Measurements from ENCODE around the gene WNT8A. TPM values are rescaled to one million over a fixed set of nuclear protein-coding genes. Genes with fewer than 3 reads are reported as not detected.

Gene WNT8A
- total RNA-seq, 4 donors from 2014 or later = not detected

- no peaks in the 10 kb centered on the region for H3K27me3 ChIP-seq
- H3K9me3 ChIP-seq = no peaks in the 10 kb centered on the region
- WGBS = 28% methylated on average over 5 of the region's 5 CpGs
- no peak overlapping the region for H3K27ac ChIP-seq
- TF ChIP-seq POLR2AphosphoS5 (IDR thresholded peaks at IDR 0.05) = no peak
- peak; percentile 65 to 75 for TF ChIP-seq CTCF (IDR thresholded peaks at IDR 0.05)
- TF ChIP-seq EP300 (IDR thresholded peaks at IDR 0.05) = no peak
- no peak for TF ChIP-seq POLR2A (IDR thresholded peaks at IDR 0.05)
- H3K36me3 ChIP-seq = no peaks in the 10 kb centered on the region
- H3K4me1 ChIP-seq = no peaks in the 10 kb centered on the region
- H3K4me3 ChIP-seq = no peak overlapping the region
- DNase-seq (ENCODE audit: low spot score in 2 of 2) = peak in 1 of 2 donors; percentile 63
These were observed 6.7 kb upstream of the WNT8A start for GRCh38 chr5:138077064-138077696.

DNA sequence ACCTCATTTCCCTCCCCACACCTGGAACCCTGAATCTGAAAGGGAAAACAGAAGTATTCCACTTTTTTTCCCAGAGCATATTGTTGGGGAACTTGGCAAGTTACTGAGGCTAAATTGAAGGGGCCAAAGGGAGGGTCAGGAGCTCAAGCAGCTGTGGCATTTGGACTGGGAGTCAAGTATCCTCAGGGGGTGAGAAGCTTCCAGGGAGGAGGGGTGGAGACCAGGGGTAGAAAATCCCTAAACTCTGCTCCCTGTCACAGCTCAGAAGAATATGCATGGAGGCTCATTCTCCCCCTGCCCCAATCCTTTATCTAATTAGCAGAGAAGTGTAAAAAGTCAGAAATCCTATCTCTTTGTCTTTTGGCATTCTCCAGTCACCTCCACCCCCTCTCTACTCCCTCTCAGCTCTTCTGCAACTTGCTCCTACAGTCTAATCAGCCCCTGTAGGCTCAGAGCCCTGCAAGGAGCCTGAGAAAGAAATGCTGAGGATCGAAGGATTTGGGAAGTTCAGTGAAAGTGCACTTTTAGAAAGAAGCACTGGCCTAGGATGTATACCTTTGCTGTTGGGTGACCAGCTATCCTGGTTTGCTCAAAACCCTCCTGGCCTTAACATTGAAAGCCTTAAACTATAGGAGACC lies 5.7 kb upstream of the WNT8A start:
- Histone ChIP-seq H3K4me3 (no peak overlapping the region), H3K27me3 (no peaks in the 10 kb centered on the region), H3K27ac (no peak overlapping the region), H3K36me3 (no peaks in the 10 kb centered on the region), H3K9me3 (no peaks in the 10 kb centered on the region), H3K4me1 (no peaks in the 10 kb centered on the region)
- TF ChIP-seq POLR2A (IDR thresholded peaks at IDR 0.05) (no peak), EP300 (IDR thresholded peaks at IDR 0.05) (no peak), POLR2AphosphoS5 (IDR thresholded peaks at IDR 0.05) (no peak)
- DNase-seq (ENCODE audit: low spot score in 2 of 2) = no peak
- WGBS = 50% methylated on average over 1 of the region's 1 CpG

DNA sequence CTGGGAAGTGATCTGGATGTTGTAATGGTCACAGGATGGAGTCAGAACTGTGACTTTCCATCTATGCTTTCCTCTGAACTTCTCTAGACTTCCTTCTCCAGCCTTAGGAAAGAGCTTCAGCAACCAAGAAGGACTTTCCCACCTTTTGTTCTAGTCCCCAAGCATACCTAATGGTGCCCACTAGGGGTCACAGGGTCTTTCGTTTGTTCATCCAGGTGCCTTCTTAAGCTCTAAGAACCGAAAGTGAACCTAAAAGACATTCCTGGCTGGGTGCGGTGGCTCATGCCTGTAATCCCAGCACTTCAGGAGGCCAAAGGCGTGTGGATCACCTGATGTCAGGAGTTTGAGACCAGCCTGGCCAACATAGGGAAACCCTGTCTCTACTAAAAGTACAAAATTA lies 1.8 kb upstream of the WNT8A start:
- Histone ChIP-seq H3K36me3 (no peaks in the 10 kb centered on the region), H3K27me3 (no peaks in the 10 kb centered on the region), H3K27ac (no peak overlapping the region), H3K4me3 (no peak overlapping the region), H3K4me1 (no peaks in the 10 kb centered on the region), H3K9me3 (no peaks in the 10 kb centered on the region)
- no peak for DNase-seq (ENCODE audit: low spot score in 2 of 2)
- WGBS = 83% methylated on average over 4 of the region's 4 CpGs
- no peak for TF ChIP-seq CTCF (IDR thresholded peaks at IDR 0.05)
- TF ChIP-seq EP300 (IDR thresholded peaks at IDR 0.05) = no peak
- no peak for TF ChIP-seq POLR2A (IDR thresholded peaks at IDR 0.05)
- TF ChIP-seq POLR2AphosphoS5 (IDR thresholded peaks at IDR 0.05) = no peak

- no peaks in the 10 kb centered on the region for H3K9me3 ChIP-seq
- no peaks in the 10 kb centered on the region for H3K4me1 ChIP-seq
- H3K36me3 ChIP-seq = no peaks in the 10 kb centered on the region
- no peak overlapping the region for H3K4me3 ChIP-seq
- WGBS = 81% methylated on average over 4 of the region's 4 CpGs
- H3K27me3 ChIP-seq = peaks cover 3% of the 10 kb centered on the region
- no peak overlapping the region for H3K27ac ChIP-seq
- no peak for DNase-seq (ENCODE audit: low spot score in 2 of 2)
- TF ChIP-seq POLR2A (IDR thresholded peaks at IDR 0.05) = no peak
- TF ChIP-seq CTCF (IDR thresholded peaks at IDR 0.05) = no peak
- TF ChIP-seq POLR2AphosphoS5 (IDR thresholded peaks at IDR 0.05) = no peak
- no peak for TF ChIP-seq EP300 (IDR thresholded peaks at IDR 0.05)
These were observed 7.9 kb downstream of the WNT8A start for GRCh38 chr5:138091685-138092084.

- H3K4me3 ChIP-seq = no peak overlapping the region
- H3K27me3 ChIP-seq = peaks cover 3% of the 10 kb centered on the region
- no peak for TF ChIP-seq POLR2AphosphoS5 (IDR thresholded peaks at IDR 0.05)
- TF ChIP-seq EP300 (IDR thresholded peaks at IDR 0.05) = no peak
- no peak for TF ChIP-seq POLR2A (IDR thresholded peaks at IDR 0.05)
- TF ChIP-seq CTCF (IDR thresholded peaks at IDR 0.05) = no peak
- H3K9me3 ChIP-seq = no peaks in the 10 kb centered on the region
- no peak for DNase-seq (ENCODE audit: low spot score in 2 of 2)
- H3K4me1 ChIP-seq = no peaks in the 10 kb centered on the region
- no peak overlapping the region for H3K27ac ChIP-seq
- WGBS = 33% methylated on average over 1 of the region's 1 CpG
- H3K36me3 ChIP-seq = no peaks in the 10 kb centered on the region
These were observed 8.5 kb downstream of the WNT8A start for GRCh38 chr5:138092301-138092700.

All from suprapubic skin (tissue), 4 donors.